H9 (cell line): Measurements from ENCODE around the gene AGMO. TPM values are rescaled to one million over a fixed set of nuclear protein-coding genes. Genes with fewer than 3 reads are reported as not detected.

Experiments used
- DNase-seq: peaks from one replicate; pipeline ENCODE4 v3.0.0-alpha.2; 2017
- H2AFZ ChIP-seq: one replicate; pipeline ENCODE4 v1.6.1; 2013; ENCODE audit warnings: mild to moderate bottlenecking, low read length, control low read depth, moderate library complexity
- H2AK5ac ChIP-seq: 2 replicates; pipeline ENCODE4 v1.6.1; 2013; ENCODE audit warnings: low read length, control low read depth, mixed read lengths; ENCODE audit not compliant: insufficient read length
- H2BK120ac ChIP-seq: one replicate; pipeline ENCODE4 v1.6.1; 2013; ENCODE audit warnings: low read depth, mild to moderate bottlenecking, low read length, control low read depth, inconsistent platforms; ENCODE audit not compliant: poor library complexity, severe bottlenecking
- H2BK12ac ChIP-seq: 2 replicates; pipeline ENCODE4 v1.6.1; 2013; ENCODE audit warnings: low read length, control low read depth, mixed read lengths, low read depth; ENCODE audit not compliant: insufficient read length
- H2BK15ac ChIP-seq: 2 replicates; pipeline ENCODE4 v1.6.1; 2013; ENCODE audit warnings: low read depth, low read length, control low read depth
- H2BK20ac ChIP-seq: one replicate; pipeline ENCODE4 v1.6.1; 2013; ENCODE audit warnings: low read depth, mild to moderate bottlenecking, low read length, control low read depth, inconsistent platforms; ENCODE audit not compliant: poor library complexity, severe bottlenecking
- H2BK5ac ChIP-seq: 2 replicates; pipeline ENCODE4 v1.6.1; 2013; ENCODE audit warnings: low read length, control low read depth, mixed read lengths; ENCODE audit not compliant: insufficient read length
- H3K14ac ChIP-seq: 2 replicates; pipeline ENCODE4 v1.6.1; 2013; ENCODE audit warnings: low read length, control low read depth; ENCODE audit not compliant: insufficient read depth
- H3K18ac ChIP-seq: 2 replicates; pipeline ENCODE4 v1.6.1; 2013; ENCODE audit warnings: low read depth, mild to moderate bottlenecking, mixed read lengths, low read length, control low read depth; ENCODE audit not compliant: insufficient read length
- H3K23ac ChIP-seq: 2 replicates; pipeline ENCODE4 v1.6.1; 2013; ENCODE audit warnings: low read length, control low read depth, mixed read lengths, low read depth; ENCODE audit not compliant: insufficient read length
- H3K23me2 ChIP-seq: 2 replicates; pipeline ENCODE4 v1.6.1; 2013; ENCODE audit warnings: low read depth, mild to moderate bottlenecking, mixed read lengths, low read length, control low read depth; ENCODE audit not compliant: insufficient read length, poor library complexity, severe bottlenecking
- H3K27ac ChIP-seq: 2 replicates; pipeline ENCODE4 v1.5.1; 2013; ENCODE audit warnings: low read length, control low read depth, mixed read lengths, low read depth; ENCODE audit not compliant: insufficient read length
- H3K27me3 ChIP-seq: 2 replicates; pipeline ENCODE4 v1.6.1; 2013; ENCODE audit warnings: low read length, control low read depth, inconsistent platforms; ENCODE audit not compliant: insufficient read depth
- H3K4ac ChIP-seq: 2 replicates; pipeline ENCODE4 v1.6.1; 2013; ENCODE audit warnings: low read depth, mild to moderate bottlenecking, control low read depth, inconsistent platforms, low read length, moderate library complexity
- H3K4me1 ChIP-seq: 2 replicates; pipeline ENCODE4 v1.6.1; 2013; ENCODE audit warnings: low read length, control low read depth, inconsistent platforms; ENCODE audit not compliant: insufficient read depth
- H3K4me2 ChIP-seq: 2 replicates; pipeline ENCODE4 v1.6.1; 2013; ENCODE audit warnings: low read length, control low read depth, mixed read lengths; ENCODE audit not compliant: insufficient read length, insufficient read depth
- H3K56ac ChIP-seq: 2 replicates; pipeline ENCODE4 v1.6.1; 2013; ENCODE audit warnings: low read depth, mild to moderate bottlenecking, mixed read lengths, low read length, control low read depth; ENCODE audit not compliant: insufficient read length
- H3K79me1 ChIP-seq: 2 replicates; pipeline ENCODE4 v1.6.1; 2013; ENCODE audit warnings: low read depth, mild to moderate bottlenecking, moderate library complexity, low read length, control low read depth, inconsistent platforms; ENCODE audit not compliant: insufficient read depth, poor library complexity, severe bottlenecking
- H3K79me2 ChIP-seq: 2 replicates; pipeline ENCODE4 v1.6.1; 2013; ENCODE audit warnings: low read length, control low read depth, inconsistent platforms; ENCODE audit not compliant: insufficient read depth
- H3K9ac ChIP-seq: 2 replicates; pipeline ENCODE4 v1.6.1; 2013; ENCODE audit warnings: low read length, control low read depth, mixed read lengths; ENCODE audit not compliant: insufficient read length; ENCODE audit errors: extremely low read depth
- H3K9me3 ChIP-seq: one replicate; pipeline ENCODE4 v1.6.1; 2013; ENCODE audit warnings: low read depth, low read length, inconsistent platforms; ENCODE audit not compliant: control insufficient read depth
- H3T11ph ChIP-seq: one replicate; pipeline ENCODE4 v1.6.1; 2013; ENCODE audit warnings: mild to moderate bottlenecking, low read length, control low read depth, inconsistent platforms
- H4K20me1 ChIP-seq: one replicate; pipeline ENCODE4 v1.6.1; 2013; ENCODE audit not compliant: control insufficient read depth, insufficient read length, insufficient read depth
- H4K5ac ChIP-seq: 2 replicates; pipeline ENCODE4 v1.6.1; 2013; ENCODE audit warnings: low read depth, mild to moderate bottlenecking, mixed read lengths, low read length, control low read depth; ENCODE audit not compliant: insufficient read length
- H4K8ac ChIP-seq: replicated peaks from 2 replicates; pipeline ENCODE4 v1.6.1; 2013; ENCODE audit warnings: low read length, control low read depth, mixed read lengths, low read depth; ENCODE audit not compliant: insufficient read length
- H4K91ac ChIP-seq: 2 replicates; pipeline ENCODE4 v1.6.1; 2013; ENCODE audit warnings: low read depth, mild to moderate bottlenecking, moderate library complexity, mixed read lengths, low read length, control low read depth; ENCODE audit not compliant: insufficient read length
- H3K27ac Mint-ChIP-seq, 3 experiments: 2 replicates in 2 of 3; 3 replicates in 1 of 3; pipeline ENCODE4 v1.8.0; 2020 to 2021; ENCODE audit warnings: mixed read lengths in 3 of 3, mild to moderate bottlenecking in 1 of 3, moderate library complexity in 1 of 3
- H3K27me3 Mint-ChIP-seq: 2 replicates; pipeline ENCODE4 v1.8.0; 2021; ENCODE audit warnings: low read depth, mild to moderate bottlenecking, moderate library complexity, mixed read lengths
- H3K36me3 Mint-ChIP-seq, 3 experiments: 2 replicates in 2 of 3; 3 replicates in 1 of 3; pipeline ENCODE4 v1.8.0; 2020 to 2021; ENCODE audit warnings: low read depth in 3 of 3, mixed read lengths in 3 of 3; ENCODE audit not compliant: insufficient read depth in 1 of 3
- H3K4me1 Mint-ChIP-seq, 2 experiments: 2 replicates each; pipeline ENCODE4 v1.8.0; 2020; ENCODE audit warnings: mixed read lengths in 2 of 2
- H3K4me3 Mint-ChIP-seq, 2 experiments: 2 replicates in 1 of 2; 3 replicates in 1 of 2; pipeline ENCODE4 v1.8.0; 2020 to 2021; ENCODE audit warnings: mild to moderate bottlenecking in 2 of 2, mixed read lengths in 2 of 2, moderate library complexity in 1 of 2
- H3K9me3 Mint-ChIP-seq, 2 experiments: 2 replicates in 1 of 2; 3 replicates in 1 of 2; pipeline ENCODE4 v1.8.0; 2020; ENCODE audit warnings: mild to moderate bottlenecking in 2 of 2, mixed read lengths in 2 of 2, moderate library complexity in 1 of 2
- CTCF ChIP-seq: fragments of 200-600 bp; sonication (generic); conservative IDR thresholded peaks from 3 replicates; pipeline ENCODE4 v1.8.0; 2021; ENCODE audit warnings: antibody characterized with exemption, mild to moderate bottlenecking
- WGBS: extraction: QIAGEN DNeasy Blood & Tissue Kit; methylation state at CpG from one replicate; pipeline ENCODE4 v1.1.7; 2013; ENCODE audit warnings: missing lambda C conversion rate, low lambda C conversion rate, mixed read lengths; ENCODE audit not compliant: insufficient read length; ENCODE audit errors: extremely low coverage; 5-methylcytosine and 5-hydroxymethylcytosine counted together
- total RNA-seq: library from RNA; stranded (reverse); gene quantifications from 2 replicates; pipeline ENCODE4 v1.2.1, GENCODE V29; 2021

AGMO gene
- total RNA-seq, 1 experiment from 2014 or later: 0.70 TPM

- Histone ChIP-seq H3K9me3 (no peaks in the 10 kb centered on the region), H4K8ac (no peak overlapping the region), H3K4me1 (no peaks in the 10 kb centered on the region), H2BK15ac (no peak overlapping the region), H3T11ph (no peak overlapping the region), H2AFZ (no peak overlapping the region), H2BK12ac (no peak overlapping the region), H3K9ac (no peak overlapping the region), H3K23me2 (no peaks in the 10 kb centered on the region), H3K23ac (no peak overlapping the region), H2BK20ac (no peak overlapping the region), H3K56ac (no peak overlapping the region), H3K79me1 (no peaks in the 10 kb centered on the region), H3K27me3 (no peaks in the 10 kb centered on the region), H4K91ac (no peak overlapping the region), H3K4ac (no peak overlapping the region), H3K79me2 (no peaks in the 10 kb centered on the region), H2BK120ac (no peak overlapping the region), H3K18ac (no peak overlapping the region), H2AK5ac (no peak overlapping the region), H3K4me2 (no peak overlapping the region), H4K5ac (no peak overlapping the region), H3K27ac (no peak overlapping the region), H3K14ac (no peak overlapping the region), H2BK5ac (no peak overlapping the region), H4K20me1 (no peaks in the 10 kb centered on the region)
- peaks cover 0 to 4% of the 10 kb centered on the region in 2 experiments; a peak in 1 of 4 replicates for H3K4me1 Mint-ChIP-seq
- peaks cover 3 to 10% (median 5%) of the 10 kb centered on the region in 3 experiments for H3K36me3 Mint-ChIP-seq
- H3K9me3 Mint-ChIP-seq: peaks cover 4 to 10% of the 10 kb centered on the region in 2 experiments; a peak in 4 of 5 replicates
- WGBS: no CpG with 5 or more reads among the region's 43 CpGs
- no peak overlapping the region for H3K4me3 Mint-ChIP-seq
- H3K27ac Mint-ChIP-seq: no peak overlapping the region
- no peak for TF ChIP-seq CTCF
- no peaks in the 10 kb centered on the region; the same call in 1 of the 2 replicates for H3K27me3 Mint-ChIP-seq
- DNase-seq: no peak
Measured at GRCh38 chr7:15397159-15397550, 164.7 kb downstream of the AGMO start.
